Measurements from ENCODE around the gene EPHA1.

Gene EPHA1

GRCh38 chr7:143388491-143389101, 20.1 kb downstream of the EPHA1 start:
- no peak for DNase-seq (ENCODE audit: low spot score)

GRCh38 chr7:143388051-143388450, 20.6 kb downstream of the EPHA1 start:
- DNase-seq (ENCODE audit: low spot score): no peak

DNA sequence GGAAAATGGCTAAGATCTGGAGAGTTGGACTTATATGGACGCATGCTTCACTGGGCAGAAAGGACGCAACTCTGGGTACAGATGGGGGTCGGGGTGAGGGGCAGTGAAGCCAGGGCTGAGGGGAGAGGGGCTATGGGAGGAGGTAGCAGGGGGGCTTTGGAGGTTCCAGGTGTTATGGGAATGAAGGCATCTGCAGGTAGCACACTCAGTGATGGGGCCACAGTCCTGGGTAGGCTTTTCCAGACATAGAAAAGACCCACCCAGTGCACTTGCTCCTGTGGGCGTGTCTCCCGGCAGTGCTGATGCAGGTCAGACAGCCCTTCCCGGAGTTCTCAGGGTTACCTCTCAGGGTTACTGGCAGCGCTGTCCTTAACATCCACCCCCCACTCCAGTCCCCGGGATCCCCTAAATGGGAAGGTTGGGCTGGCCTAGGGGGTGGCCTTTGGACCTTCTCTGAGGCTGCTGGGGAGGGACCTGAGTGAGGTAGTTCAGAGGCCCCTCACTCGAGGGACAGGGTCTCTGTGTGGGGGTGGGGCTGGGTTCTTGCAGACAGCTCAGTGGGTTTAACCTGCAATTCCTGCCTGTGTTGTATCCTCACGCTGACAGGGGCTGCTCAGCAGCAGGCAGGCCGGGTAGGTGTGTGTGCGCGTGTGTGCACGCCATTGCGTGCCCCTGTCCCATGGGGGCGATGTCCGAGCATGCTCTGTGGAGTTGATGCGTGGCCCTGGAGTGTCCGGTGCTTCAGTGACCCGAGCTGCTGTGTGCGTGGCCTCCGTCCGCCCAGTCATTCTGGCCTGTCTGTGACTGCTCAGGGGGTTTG, 21.3 kb downstream of the EPHA1 start:
- DNase-seq (ENCODE audit: low spot score): no peak

GRCh38 chr7:143385891-143386781, 22.5 kb downstream of the EPHA1 start:
- no peak for DNase-seq (ENCODE audit: low spot score)

DNA sequence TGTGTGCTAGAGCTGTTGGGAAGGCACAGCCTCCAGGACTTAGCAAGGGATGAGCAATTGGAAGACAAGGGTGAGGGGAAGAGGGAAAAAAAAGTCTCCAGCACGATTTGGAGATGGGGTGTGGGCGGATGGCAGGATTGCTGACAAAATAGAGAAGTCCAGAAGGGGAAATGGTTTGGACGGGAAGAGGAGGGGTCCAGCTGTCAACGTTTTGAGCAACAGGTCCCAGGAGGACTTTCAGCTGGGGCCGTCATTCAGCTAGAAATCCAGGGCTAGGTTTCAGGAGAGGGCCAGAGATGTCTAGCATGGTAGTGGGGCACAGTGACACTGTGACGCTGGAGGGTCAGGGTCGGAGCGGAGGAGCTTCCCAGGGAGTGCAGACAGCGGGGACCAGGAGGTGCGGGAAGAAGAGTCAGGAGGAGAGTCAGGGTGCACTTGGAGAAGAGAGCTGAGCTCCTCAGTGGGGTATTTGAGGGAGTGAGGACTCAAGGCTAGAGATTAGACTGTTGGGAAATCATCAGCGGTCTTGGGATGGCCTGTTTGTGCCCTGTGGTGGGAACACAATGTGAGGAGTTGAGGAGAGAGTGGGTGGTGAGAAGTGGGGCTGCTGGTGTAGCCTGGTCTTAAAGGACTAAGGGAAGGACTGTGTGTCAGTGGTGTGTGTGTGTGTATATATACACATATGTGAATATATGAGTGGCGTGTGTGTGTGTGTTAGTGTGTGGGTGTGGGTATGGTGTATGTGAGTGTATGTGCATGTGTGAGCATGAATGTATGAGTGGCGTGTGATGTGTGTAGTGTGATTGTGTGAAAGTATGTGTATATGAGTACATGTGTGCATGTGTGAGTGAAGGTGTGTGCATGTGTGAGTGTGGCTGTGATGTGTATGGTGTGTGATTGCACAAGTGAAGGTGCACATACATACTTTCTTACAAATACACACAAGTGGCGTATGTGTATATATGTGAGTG, 23.7 kb downstream of the EPHA1 start:
- DNase-seq (ENCODE audit: low spot score): no peak

DNA sequence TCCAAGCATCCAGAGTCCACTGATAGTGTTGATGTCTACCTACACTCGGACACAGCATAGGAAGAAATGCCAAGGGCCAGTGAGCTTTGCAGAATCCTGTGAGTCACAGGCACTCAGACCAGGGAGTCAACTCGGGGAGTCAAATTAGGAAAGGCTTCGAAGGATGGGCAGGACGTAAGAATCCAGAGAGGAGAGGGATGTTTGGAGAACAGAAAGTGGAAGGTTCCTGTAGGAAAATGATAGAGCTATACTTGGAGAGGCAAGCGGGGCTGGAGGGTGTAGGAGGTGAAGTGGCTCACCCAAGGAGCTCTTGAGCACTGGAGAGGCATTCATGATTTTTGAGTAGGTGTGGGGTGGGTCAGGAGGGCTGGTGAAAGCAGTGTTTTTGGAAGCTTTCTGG, 24.5 kb downstream of the EPHA1 start:
- no peak for DNase-seq (ENCODE audit: low spot score)

DNA sequence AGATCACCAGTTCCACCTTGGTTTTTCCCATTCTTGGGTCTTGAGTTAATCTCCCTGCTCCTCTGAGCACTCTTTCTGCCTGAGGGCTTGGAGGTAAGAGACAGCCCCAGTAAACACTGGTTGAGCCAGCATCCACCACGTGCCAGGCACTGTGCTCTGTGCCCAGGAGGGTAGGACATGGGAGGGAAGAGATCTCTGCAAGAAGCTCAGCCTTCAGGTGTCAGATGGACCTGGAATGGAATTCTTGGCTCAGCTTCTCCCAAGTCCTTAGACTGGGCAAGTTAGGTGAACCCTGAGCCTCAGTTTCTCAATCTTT, 25.1 kb downstream of the EPHA1 start:
- DNase-seq (ENCODE audit: low spot score): no peak

DNA sequence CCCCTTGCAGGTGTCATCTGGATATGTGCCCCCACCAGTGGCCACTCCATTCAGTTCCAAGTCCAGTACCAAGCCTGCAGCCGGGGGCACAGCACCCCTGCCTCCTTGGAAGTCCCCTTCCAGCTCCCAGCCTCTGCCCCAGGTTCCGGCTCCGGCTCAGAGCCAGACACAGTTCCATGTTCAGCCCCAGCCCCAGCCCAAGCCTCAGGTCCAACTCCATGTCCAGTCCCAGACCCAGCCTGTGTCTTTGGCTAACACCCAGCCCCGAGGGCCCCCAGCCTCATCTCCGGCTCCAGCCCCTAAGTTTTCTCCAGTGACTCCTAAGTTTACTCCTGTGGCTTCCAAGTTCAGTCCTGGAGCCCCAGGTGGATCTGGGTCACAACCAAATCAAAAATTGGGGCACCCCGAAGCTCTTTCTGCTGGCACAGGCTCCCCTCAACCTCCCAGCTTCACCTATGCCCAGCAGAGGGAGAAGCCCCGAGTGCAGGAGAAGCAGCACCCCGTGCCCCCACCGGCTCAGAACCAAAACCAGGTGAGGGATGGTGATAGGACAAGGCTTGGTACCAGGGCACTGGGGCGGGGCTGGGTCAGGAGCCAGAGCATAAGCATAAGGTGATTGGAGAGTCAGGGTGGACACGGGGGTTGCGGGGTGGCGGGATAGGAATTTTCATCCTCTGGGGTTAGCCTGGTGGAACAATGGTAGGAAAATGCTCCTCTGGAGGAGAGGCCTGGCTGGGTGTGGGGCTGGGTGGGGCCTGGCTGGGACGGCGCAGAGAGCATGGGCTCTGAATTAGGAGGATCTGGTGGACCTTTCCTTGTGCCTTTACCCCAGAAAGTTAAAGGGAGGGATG, 25.6 kb downstream of the EPHA1 start:
- no peak for DNase-seq (ENCODE audit: low spot score)

- no peak for DNase-seq (ENCODE audit: low spot score)
Observed at GRCh38 chr7:143382126-143382790, 26.4 kb downstream of the EPHA1 start.

- peak; percentile 59 for DNase-seq (ENCODE audit: low spot score)
Observed at GRCh38 chr7:143381427-143382125, 27.1 kb downstream of the EPHA1 start.

GRCh38 chr7:143380646-143381426, 27.8 kb downstream of the EPHA1 start, which contains the start of gene ZYX:
ZYX (plus strand) TSS chr7:143381345; CDS start chr7:143381572, 227 bp downstream.
- peak; percentile 97 for DNase-seq (ENCODE audit: low spot score)

- DNase-seq (ENCODE audit: low spot score): peak; percentile 89
Observed at GRCh38 chr7:143380260-143380645, 28.4 kb downstream of the EPHA1 start.

DNA sequence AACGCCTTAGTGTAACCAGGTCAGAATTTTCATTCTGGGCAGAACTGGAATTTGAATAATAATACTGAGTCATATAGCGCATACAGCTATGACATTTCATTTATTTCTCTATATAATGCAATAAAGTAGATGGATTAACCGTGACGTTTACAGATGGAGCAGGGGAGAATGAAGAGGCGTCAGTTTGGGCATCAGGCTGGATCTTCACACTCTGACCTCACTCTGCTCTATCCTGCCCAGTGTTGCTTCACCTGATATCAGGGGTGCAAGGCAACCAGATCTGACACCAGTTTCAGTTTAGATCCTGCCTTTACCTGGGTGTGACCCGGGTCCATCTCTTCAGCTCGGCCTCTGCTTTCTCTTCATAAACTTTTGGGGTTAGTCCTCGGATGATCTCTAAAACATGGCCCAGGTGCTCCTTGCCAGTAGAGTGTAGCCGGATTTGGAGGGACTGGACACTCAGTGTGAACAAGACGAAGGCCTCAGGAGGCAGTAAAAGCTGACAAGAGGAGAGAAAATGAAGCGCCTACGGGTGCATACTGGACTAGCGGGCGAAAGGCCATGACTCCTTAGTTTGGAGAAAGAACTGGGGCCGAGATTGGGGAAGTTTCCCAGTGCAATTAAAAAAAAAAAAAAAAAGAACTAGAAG, 28.9 kb downstream of the EPHA1 start:
- DNase-seq (ENCODE audit: low spot score): no peak

- no peak for DNase-seq (ENCODE audit: low spot score)
Observed at GRCh38 chr7:143376396-143376795, 32.3 kb downstream of the EPHA1 start.

GRCh38 chr7:143375298-143376034, 33.2 kb downstream of the EPHA1 start:
- no peak for DNase-seq (ENCODE audit: low spot score)

DNA sequence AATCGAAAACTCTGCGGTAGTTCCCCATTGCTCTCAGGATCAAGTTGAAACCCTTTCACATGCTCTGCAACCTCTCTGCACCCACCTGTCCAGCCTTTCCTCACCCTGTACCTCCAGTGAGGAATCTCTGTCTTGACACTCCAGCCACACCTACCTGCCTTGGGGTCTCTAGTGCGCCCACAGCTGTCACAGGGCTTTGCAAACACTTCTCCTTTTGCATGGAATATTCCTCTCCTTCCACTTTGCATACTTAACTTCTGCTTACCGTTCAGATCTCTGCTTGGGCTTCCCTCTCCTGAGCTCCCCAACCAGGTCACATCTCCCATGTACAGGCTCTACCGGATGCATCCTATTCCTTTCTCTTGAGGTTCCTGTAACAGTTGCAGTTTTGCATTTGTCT, 34.1 kb downstream of the EPHA1 start:
- DNase-seq (ENCODE audit: low spot score): no peak

DNA sequence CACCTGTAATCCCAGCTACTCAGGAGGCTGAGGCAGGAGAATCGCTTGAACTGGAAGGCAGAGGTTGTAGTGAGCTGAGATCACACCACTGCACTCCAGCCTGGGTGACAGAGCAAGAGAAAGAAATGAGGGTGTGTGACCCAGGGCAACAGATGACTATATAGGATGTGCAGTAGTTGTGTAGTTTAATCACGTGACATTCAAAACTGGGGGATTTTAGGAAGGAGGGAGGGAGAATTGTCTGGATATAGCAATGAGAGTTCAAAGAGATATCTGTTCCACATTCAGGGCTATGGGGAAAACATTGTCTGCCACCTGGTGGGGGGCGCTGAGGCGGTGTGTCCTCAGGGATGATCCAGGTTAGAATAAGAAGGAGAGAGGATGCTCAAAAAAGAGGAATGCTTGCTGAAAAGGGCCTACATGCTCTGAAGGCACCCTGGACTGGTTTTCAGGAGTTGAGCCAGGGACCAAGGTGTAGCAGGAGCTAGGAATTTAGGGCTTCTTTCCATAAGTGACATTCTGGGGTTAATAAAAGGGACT, 35.3 kb downstream of the EPHA1 start:
- DNase-seq (ENCODE audit: low spot score): no peak

Data from HuH-7 (cell line).